ENCODE results near the gene SERPINA1.
"Not testable (repeated sequence)": the region's sequence is repeated elsewhere in the genome, so short reads cannot be mapped to it uniquely, and the experiment has no call there.

The SERPINA1 gene

DNA sequence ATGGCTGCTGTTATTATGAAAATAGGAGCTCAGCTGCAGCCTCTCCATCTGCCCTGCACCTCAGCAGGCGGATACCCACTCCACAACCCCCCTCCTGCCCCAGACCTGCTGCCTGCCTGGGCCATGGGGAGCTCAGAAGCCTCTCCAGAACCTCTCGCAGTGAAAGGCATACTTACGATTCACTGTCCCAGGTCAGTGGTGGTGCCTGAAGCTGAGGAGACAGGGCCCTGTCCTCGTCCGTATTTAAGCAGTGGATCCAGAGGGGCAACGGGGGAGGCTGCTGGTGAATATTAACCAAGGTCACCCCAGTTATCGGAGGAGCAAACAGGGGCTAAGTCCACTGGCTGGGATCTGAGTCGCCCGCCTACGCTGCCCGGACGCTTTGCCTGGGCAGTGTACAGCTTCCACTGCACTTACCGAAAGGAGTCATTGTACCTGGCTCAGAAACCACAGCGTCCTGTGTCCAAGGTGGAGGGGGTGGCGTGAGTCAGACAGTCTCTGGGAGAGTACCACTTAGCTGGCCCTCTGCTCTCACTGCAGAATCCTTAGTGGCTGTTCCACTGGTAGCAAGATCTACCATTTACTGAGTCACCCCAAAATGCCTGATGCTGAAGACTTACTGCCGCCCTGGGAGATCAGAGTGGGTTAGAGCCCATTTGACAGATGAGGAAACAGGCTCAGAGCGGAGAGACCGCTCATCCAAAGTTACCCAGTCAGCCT is at the start of gene SERPINA1:
SERPINA1 (minus strand) TSS at position 219 of the 720 bp plus-strand sequence. CDS start 5,365 bp downstream, outside the sequence.
- DNase-seq (ENCODE audit: low read depth in 2 of 2), result no peak

DNA sequence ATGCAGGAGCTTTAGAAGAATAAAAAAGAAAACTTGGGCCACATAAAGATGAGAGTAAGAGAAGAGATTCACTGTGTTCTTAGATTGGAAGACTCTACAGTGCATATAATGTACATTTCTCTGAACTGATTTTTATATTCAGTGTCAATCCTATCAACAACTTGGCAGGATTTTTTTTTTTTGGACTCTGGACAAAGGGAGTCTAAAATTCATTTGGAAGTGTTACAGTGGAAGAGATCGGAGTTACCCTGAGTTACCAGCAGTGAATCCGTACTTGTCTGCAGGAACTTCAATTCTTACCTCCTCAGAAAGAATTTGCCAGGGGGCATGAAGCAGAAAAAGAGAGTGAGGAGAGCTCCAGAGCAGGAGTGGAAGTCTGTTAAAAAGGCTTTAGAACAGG is 40.2 kb upstream of the SERPINA1 start:
- DNase-seq (ENCODE audit: low read depth in 2 of 2), result no peak

DNA sequence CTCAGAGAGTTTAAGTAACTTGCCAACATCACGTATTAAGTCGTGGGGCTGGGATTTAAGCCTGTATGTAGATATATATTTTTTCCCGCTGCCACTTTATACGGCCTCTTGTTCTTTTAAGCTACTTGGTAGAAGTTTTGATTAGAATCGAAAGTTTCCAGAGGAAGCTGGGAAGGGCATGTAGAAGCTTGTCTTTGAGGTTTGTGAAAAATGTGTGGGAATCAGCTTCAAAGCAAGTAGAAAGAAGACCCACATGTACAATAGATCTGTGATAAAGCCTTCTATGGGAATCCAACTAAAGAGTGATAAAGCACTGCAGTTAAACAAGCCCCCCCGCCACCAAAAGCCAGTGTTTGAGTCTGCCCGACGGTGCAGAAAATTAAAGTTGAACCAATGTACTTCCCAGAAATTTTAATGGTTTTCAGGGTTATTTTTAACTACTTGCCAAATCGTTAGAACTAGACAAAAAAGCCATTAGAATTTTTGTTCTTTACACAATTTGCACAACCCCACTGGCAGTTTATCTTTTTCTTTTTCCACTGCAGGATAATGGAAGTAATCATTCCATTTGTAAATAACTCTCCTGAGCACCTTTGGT is 38.7 kb upstream of the SERPINA1 start:
- DNase-seq (ENCODE audit: low read depth in 2 of 2), result no peak

DNA sequence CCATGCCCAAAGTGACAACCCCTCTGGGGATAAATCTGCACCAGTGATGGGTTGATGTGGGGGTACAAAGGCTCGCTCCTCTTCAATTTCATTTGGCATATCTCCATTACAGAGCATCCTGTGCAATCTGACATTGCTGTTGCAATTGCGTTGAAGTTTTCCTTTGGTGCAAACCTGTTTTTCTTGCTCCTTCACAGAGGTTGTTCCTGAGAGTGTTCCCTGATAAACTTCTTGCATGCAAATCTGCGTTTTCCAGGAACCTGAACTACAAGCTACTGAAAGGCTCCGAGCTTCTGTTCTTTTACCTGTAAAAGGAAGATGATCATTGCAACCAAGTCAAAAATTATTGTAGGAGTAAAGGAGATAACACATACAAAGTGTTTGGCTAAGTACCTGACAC is 38.1 kb upstream of the SERPINA1 start:
- no peak for DNase-seq (ENCODE audit: low read depth in 2 of 2)

DNA sequence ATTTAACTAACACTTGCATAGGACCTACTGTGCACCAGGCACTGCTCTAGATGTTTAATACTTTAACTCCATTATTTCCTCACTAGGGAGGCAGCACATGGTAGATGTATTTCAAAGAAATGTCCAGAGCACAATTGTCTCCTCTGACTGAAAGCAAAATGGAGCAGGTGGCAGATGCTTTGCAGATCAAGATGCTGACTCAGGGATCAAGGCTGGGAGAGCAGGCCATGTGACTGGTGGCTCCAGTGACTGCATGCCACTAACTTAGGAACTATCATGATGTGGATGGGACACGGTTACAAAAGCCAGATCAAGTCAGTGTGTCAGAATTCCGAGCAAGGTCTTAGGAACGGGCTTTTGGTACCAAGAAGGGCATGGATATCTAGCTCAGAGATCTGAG is 36.0 kb upstream of the SERPINA1 start:
- DNase-seq (ENCODE audit: low read depth in 2 of 2), result no peak

DNA sequence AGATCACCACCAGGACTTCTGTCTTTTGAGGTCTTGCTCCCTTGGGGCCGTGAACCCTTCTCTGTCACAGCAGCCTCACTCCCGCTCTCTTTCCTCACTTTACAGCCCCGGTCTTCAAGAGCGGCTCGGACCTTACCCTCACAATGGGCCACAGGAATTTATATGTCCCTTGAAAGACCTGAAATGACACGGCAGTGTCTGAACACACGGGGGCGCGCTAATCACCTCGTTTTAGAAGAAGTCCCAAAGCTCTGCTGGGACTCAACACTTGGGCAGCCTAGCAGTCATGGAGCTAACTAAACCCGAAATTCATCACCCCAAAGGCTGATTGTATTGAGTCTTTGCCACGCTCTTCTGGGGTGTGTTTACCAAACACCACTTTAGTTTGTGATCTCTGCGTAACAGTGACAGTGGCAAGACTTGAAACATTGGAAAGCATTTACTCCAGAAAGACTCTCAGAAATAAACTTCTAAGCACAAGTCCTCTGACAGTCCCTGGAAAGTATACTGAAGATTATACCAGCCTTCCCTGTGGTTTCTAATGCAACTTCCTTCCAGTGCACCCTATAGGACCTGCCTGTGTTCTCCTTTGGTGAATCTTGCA is 35.2 kb upstream of the SERPINA1 start:
- peak in 1 of 2 experiments; percentile 56 for DNase-seq (ENCODE audit: low read depth in 2 of 2)

DNA sequence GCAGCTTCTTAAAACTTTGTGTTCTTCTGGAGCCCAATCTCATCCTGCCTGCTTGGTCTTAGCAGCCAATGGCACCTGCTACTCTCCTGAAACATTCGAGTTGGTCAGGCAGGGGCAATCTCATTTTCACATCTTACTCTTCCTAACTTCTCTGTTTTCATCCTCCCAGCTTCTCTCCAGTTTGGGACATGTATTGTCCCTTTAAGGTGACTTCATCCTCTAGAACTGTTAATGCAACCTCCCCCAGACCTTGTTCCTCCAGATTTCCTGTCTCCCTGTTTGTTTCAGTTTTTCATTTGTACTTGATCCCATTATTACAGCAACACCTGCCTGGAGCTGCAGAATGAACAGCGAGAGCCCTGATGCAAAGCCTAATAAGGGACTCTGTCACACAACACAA is 32.9 kb upstream of the SERPINA1 start:
- DNase-seq (ENCODE audit: low read depth in 2 of 2), result no peak

DNA sequence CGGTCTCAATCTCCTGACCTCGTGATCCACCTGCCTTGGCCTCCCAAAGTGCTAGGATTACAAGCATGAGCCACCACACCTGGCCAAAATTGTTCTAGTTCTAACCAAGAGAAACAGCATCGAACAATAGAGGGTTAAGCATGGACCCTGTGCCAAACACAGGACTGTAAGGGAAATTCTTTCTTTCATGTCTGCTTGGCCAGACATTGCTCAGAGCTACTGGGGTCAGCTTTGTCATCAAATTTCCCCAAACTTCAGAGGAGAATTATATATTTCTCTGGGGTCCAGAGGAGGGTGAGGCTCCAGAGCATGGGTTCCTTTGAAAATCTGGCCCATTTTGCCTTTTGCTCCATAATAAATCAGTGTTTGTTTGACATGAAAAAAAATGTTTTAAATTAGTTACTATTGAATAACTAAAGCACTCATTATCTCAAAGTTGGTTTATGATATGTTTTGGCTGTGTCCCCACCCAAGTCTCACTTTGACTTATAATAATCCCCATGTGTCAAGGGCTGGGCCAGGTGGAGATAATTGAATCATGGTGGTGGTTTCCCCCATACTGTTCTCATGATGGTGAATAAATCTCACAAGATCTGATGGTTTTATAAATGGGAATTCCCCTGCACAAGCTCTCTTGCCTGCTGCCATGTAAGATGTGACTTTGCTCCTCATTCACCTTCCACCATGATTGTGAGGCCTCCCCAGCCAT is 29.2 kb upstream of the SERPINA1 start:
- DNase-seq (ENCODE audit: low read depth in 2 of 2), result not testable (repeated sequence)

DNA sequence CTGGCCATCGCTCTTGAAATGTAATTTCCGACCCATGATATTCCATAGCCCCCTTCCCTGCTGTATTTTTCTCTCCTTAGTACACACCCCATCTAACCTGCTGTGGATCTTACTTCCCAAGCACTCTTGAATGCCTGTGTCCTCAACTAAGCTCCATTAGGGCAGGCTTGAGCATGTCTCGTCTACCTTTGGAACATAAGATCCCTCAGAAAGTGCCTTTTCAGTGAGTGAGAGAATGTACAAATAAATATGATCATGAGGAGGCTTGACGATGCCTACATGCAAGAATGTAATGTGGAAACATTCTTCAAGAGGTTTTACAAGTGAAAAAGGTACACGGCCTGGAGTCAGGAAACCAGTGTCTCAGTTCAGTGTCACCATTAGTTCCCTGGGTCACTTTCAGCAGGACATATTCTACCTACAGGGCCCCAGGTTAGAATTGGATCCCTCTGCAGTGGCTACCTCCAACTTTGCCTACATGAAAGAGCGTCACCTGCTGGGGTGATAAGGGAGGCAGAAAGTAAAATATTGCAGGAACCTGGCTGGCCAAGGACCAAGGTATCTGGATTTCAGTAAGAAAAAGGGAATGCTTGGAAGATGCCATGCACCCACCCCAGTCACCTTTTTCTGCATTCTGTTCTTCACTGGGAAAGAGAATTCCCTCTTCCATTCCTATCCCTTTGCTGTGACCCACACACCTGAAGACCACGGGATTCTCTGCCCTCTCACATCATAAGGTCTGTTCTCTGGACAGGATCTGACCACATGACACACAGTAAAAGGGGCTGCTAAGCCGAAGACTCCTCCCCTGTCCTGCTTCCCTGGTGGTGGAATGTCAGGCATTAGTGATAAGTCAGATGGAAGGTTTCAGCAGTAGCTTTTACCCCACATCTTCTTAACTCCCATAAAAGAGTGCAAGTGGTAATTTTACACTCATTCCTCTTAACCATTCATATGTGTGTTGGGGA is 24.6 kb upstream of the SERPINA1 start:
- DNase-seq (ENCODE audit: low read depth in 2 of 2), result no peak

DNA sequence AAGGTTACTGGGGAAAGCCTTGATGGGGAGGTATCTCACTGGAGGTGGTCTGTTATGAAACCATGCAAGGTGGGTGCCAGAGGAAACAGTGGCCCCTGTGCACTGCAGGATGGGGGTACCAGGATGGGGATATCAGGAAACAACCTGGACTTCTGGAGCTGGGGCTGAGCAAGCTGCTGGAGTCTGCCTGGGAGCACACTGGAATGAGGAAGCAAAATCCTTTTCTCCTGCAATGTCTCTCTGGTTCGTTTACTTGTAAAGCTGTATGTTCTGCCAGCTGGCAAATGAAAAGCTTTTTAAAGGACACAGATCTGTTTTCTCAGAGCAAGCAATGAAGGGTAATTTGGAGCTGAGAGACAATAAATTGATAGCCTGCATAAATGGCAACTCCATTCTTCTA is 23.2 kb upstream of the SERPINA1 start:
- DNase-seq (ENCODE audit: low read depth in 2 of 2), result no peak

DNA sequence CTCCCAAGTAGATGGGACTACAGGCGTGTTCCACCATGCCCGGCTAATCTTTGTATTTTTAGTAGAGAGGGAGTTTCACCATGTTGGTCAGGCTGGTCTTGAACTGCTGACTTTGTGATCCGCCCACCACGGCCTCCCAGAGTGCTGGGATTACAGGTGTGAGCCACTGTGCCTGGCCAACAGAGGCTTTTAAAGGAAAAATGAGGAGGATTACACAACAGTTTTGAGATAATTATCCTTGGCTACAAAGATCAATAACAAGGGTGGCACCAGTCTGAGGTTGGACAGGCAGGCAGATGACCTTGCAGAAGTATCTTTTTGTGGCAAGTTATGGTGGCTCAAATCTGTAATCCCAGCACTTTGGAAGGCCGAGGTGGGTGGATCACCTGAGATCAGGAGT is 21.0 kb upstream of the SERPINA1 start:
- DNase-seq (ENCODE audit: low read depth in 2 of 2), result not testable (repeated sequence)

DNA sequence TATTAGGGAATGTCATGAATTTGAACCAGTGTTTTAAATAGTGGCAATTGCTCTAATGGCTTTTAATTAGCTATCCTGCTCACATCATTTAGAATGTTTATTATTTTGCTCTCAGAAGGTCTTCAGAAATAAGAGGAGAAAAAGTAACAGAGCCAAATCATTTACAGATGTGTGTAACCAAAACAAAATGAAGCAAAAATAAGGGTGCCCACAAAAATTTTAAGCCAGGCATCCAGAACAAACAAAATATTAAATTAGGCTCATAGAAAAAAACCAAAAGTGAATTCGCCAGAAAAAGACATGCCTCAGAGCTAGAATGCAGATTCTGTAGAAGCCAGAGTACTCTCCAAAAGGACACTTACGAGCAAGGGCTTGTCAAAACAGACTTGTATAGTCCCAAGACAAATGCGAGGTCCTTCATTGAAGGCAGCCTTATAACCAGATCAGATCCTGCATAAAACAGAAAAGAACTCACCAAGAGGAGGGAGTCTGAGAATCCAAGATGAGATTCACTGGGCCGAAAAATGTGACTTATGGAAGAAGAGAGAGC is 20.2 kb upstream of the SERPINA1 start:
- DNase-seq (ENCODE audit: low read depth in 2 of 2), result no peak

DNA sequence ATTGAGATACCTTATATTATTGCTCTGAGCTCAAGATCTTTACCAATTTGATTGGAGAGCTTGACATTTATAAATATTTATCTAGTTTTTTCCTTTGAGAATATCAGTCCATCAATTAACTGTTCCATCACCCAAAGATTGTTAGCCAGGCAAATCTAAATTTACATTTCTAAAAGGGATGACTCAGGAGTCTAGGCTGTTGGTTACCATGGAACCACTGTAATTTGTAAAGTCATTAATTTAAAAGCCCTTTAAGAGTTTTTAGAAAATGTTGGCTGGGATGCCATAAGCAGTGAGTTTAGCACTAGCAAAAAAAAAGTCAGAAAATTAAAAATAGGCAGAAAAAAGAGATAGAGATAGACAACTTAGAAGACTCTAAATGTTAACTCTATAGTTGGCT is 19.5 kb upstream of the SERPINA1 start:
- DNase-seq (ENCODE audit: low read depth in 2 of 2), result no peak

DNA sequence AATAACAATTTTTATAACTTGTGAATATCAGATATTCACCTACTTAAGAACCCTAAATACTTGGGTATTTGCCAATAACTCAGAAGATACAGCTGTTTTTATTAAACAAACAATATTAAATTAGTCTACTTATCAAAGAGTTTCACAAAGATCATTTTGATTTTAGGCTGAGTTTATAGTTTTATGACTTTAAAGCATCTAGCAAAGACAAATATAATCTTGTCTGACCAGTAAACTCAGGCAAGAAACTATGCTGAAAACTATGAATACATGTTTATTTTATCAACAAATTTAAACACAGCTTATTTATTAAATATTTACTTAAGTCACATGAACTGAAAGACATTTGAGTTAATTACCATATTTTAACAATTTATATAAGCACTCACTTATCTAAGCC is 18.5 kb upstream of the SERPINA1 start:
- DNase-seq (ENCODE audit: low read depth in 2 of 2), result no peak

DNA sequence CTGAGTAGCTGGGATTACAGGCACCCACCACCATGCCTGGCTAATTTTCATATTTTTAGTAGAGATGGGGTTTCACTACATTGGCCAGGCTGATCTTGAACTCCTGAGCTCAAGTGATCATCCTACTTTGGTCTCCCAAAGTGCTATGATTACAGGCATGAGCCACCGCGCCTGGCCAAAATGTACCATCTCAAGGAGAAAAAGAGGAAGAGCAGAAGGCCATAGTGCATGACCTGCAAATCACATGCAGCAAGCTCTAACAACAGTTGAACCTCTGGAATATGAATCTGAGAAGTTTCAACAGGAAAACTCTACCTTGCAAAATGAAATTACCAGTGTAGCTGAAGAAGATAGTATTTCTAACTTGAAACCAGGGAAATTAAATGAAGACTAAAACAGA is 17.1 kb upstream of the SERPINA1 start:
- no peak for DNase-seq (ENCODE audit: low read depth in 2 of 2)

DNA sequence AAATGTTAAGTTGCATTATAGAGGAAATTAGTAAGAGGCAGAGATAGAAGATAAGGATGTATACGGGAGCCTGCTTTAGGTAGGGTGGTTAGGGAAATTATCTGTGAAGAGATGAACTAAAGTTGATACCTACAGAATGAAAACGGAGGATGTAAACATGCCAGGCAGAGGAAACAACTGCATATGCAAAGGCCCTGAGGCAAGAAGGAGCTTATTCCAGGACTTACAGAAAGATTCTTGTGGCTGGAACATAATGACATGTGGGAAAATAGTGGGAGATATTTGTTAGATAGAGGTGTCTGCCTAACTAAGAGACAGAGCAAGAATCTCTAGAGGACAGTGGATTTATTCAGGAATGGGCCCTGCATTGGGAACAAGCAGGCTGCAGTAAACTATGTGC is 16.2 kb upstream of the SERPINA1 start:
- DNase-seq (ENCODE audit: low read depth in 2 of 2), result no peak

DNA sequence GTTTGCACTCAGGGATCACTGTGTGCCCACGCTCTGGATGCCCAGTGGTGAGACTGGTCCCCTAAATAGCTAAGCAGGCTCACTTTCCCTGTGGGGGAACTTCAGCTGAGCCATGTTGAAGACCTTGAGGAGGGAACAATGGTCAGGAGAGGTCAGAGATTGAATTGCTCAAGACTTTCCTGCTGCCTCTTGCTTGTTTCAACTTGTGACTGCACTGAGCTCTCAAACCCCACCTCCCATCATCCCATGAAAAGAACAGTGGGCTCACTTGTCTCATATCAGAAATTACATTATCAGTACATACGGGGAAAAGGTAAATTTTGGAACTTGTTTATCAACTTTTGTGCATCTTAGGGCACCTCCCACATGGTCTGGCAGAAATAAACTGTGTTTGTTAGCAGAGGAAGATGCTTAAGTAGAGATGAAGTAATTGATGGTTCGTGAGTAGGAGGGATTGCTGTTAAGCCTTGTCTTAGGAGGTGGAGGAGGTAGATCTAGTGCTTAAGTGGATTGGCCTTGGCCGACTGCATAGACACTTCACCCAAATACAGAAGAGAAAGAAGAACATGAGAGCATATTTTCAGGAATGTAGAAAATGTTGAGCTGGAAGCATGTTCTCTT is 15.0 kb upstream of the SERPINA1 start:
- DNase-seq (ENCODE audit: low read depth in 2 of 2), result no peak

DNA sequence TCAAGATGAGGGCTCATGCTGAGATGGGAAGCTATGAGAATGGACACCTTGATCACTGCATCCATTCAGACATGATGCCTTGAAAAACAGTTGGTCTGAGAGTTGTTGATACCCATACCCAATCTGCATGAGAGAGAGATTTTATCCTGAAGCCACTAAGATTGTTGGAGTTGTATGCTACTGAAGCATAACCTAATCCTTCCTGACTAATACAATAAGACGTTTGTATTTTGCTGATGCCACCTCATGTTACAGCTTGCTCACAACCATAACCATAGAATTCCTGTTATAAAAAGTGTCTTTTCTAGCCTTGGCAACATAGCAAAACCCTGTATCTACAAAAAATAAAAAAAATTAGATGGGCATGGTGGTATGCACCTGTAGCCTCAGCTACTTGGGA is 12.7 kb upstream of the SERPINA1 start:
- DNase-seq (ENCODE audit: low read depth in 2 of 2), result no peak

DNA sequence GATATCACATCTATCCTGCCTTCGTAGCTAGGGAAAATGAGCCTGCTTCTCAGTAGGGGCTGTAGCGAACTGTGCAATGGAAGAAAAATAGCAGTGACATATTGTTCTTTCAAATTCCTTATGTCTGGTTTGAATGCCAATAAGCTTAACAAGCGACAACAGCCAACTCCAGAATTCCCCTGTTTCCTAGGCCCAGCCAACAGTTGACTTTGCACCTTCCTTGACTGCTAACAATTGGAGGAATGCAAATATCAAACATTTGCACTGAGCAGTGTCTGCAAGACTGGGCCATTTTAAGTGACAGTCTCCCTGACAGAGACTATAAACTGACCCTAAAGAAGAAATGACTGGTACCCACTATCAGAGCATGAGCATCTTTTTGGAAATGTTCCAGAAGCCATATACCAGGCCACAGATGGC is 12.0 kb upstream of the SERPINA1 start:
- no peak for DNase-seq (ENCODE audit: low read depth in 2 of 2)

DNA sequence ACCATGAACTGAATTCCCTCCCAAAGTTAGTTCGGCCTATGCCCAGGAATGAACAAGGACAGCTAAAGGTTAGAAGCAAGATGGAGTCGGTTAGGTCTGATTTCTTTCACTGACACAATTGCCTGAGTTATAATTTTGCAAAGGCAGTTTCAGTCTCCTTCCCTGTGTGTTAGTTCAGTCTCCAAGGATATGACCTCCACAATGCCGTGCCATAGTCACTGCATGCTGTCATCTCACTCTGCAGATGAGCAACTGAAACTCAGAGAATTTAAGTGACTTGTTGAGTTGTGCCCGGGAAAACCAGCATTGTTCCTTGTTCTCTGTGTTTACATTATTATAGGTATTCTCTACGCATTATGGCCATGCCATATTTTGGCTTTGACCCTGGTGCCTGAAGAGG is 10.1 kb upstream of the SERPINA1 start:
- DNase-seq (ENCODE audit: low read depth in 2 of 2), result no peak

DNA sequence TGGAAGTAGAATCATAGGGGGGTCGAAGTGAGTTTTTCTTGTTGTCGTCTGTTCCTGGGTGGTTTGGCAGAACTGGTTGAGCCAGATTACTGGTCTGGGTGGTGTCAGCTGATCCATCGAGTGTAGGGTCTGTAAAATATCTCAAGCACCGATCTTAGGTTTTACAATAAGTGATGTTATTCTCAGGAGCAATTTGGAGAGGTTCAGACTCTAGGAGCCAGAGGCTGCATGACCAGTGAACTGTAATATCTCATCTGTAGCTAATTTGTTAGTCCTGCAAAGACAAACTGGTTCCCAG is 9.7 kb upstream of the SERPINA1 start:
- DNase-seq (ENCODE audit: low read depth in 2 of 2), result no peak
